Mesenchymal stem cell (in vitro differentiated cells and primary cell): Measurements from ENCODE around the gene AGPAT2.

Source experiments
- DNase-seq: peaks from one replicate; pipeline ENCODE4 v3.0.0-alpha.2; 2013
- H2AFZ ChIP-seq: one replicate; pipeline ENCODE4 v1.6.1; 2013; ENCODE audit warnings: low read depth, mild to moderate bottlenecking, control low read depth, inconsistent platforms, low read length, moderate library complexity
- H2AK5ac ChIP-seq: 2 replicates; pipeline ENCODE4 v1.6.1; 2013; ENCODE audit warnings: low read length, moderate library complexity, mild to moderate bottlenecking, inconsistent platforms; ENCODE audit not compliant: severe bottlenecking
- H2BK120ac ChIP-seq: one replicate; pipeline ENCODE4 v1.6.1; 2013; ENCODE audit warnings: low read depth, mild to moderate bottlenecking, inconsistent platforms, low read length, moderate library complexity
- H2BK12ac ChIP-seq, 2 experiments: one replicate each; pipeline ENCODE4 v1.6.1; 2013; ENCODE audit warnings: inconsistent platforms in 2 of 2, low read length in 2 of 2, mild to moderate bottlenecking in 2 of 2, moderate library complexity in 2 of 2, control low read depth in 1 of 2
- H2BK15ac ChIP-seq: one replicate; pipeline ENCODE4 v1.6.1; 2013; ENCODE audit warnings: mild to moderate bottlenecking, low read depth, inconsistent platforms; ENCODE audit not compliant: poor library complexity, severe bottlenecking
- H2BK5ac ChIP-seq: 2 replicates; pipeline ENCODE4 v1.6.1; 2013; ENCODE audit warnings: low read depth, mild to moderate bottlenecking, low read length, control low read depth, inconsistent platforms; ENCODE audit not compliant: poor library complexity, severe bottlenecking
- H3K14ac ChIP-seq, 2 experiments: one replicate each; pipeline ENCODE4 v1.6.1; 2013; ENCODE audit warnings: inconsistent platforms in 2 of 2, low read length in 2 of 2, control low read depth in 1 of 2, mild to moderate bottlenecking in 1 of 2, moderate library complexity in 1 of 2
- H3K18ac ChIP-seq, 2 experiments: one replicate each; pipeline ENCODE4 v1.6.1; 2013; ENCODE audit warnings: inconsistent platforms in 2 of 2, low read length in 2 of 2, control low read depth in 1 of 2, low read depth in 1 of 2, mild to moderate bottlenecking in 1 of 2
- H3K23ac ChIP-seq, 2 experiments: one replicate each; pipeline ENCODE4 v1.6.1; 2013; ENCODE audit warnings: inconsistent platforms in 2 of 2, low read length in 2 of 2, mild to moderate bottlenecking in 2 of 2, moderate library complexity in 2 of 2, control low read depth in 1 of 2
- H3K27ac ChIP-seq: 2 replicates; pipeline ENCODE4 v1.5.1; 2013; ENCODE audit warnings: mild to moderate bottlenecking, moderate library complexity, low read length, control low read depth, inconsistent platforms; ENCODE audit not compliant: poor library complexity, severe bottlenecking
- H3K27me3 ChIP-seq, 2 experiments: 2 replicates each; pipeline versions ENCODE4 v1.6.1 to v1.7.0; 2013; ENCODE audit warnings: low read length in 2 of 2, mild to moderate bottlenecking in 2 of 2, moderate library complexity in 2 of 2, control low read depth in 1 of 2, inconsistent platforms in 1 of 2; ENCODE audit not compliant: control insufficient read depth in 1 of 2, insufficient read depth in 1 of 2
- H3K36me3 ChIP-seq, 2 experiments: 2 replicates each; pipeline versions ENCODE4 v1.6.1 to v1.7.0; 2013; ENCODE audit warnings: low read length in 2 of 2, control low read depth in 1 of 2, inconsistent platforms in 1 of 2, low read depth in 1 of 2, mild to moderate bottlenecking in 1 of 2; ENCODE audit not compliant: insufficient read depth in 2 of 2, control insufficient read depth in 1 of 2
- H3K4ac ChIP-seq, 2 experiments: one replicate each; pipeline ENCODE4 v1.6.1; 2013; ENCODE audit warnings: inconsistent platforms in 2 of 2, low read length in 2 of 2, mild to moderate bottlenecking in 2 of 2, moderate library complexity in 2 of 2, control low read depth in 1 of 2, low read depth in 1 of 2
- H3K4me1 ChIP-seq: 2 replicates; pipeline ENCODE4 v1.6.1; 2013; ENCODE audit warnings: low read depth, low read length, control low read depth; ENCODE audit not compliant: control insufficient read depth, insufficient read depth
- H3K4me2 ChIP-seq: 2 replicates; pipeline ENCODE4 v1.6.1; 2013; ENCODE audit warnings: low read length, mild to moderate bottlenecking, inconsistent platforms; ENCODE audit not compliant: poor library complexity, severe bottlenecking
- H3K4me3 ChIP-seq, 2 experiments: 2 replicates each; pipeline versions ENCODE4 v1.5.1 to v1.7.0; 2013; ENCODE audit warnings: low read length in 2 of 2, mild to moderate bottlenecking in 2 of 2, control low read depth in 1 of 2, low read depth in 1 of 2; ENCODE audit not compliant: insufficient read depth in 1 of 2
- H3K79me1 ChIP-seq: replicated peaks from 2 replicates; pipeline ENCODE4 v1.6.1; 2013; ENCODE audit warnings: mild to moderate bottlenecking, control low read depth, low read length, inconsistent platforms; ENCODE audit not compliant: poor library complexity, severe bottlenecking
- H3K9ac ChIP-seq: 2 replicates; pipeline ENCODE4 v1.7.0; 2013; ENCODE audit warnings: mild to moderate bottlenecking, low read length, moderate library complexity
- H3K9me3 ChIP-seq: 2 replicates; pipeline ENCODE4 v1.7.0; 2013; ENCODE audit warnings: mild to moderate bottlenecking, low read length; ENCODE audit not compliant: control insufficient read depth
- H4K8ac ChIP-seq: one replicate; pipeline ENCODE4 v1.6.1; 2013; ENCODE audit warnings: inconsistent platforms, mild to moderate bottlenecking, low read length, moderate library complexity
- H4K91ac ChIP-seq: one replicate; pipeline ENCODE4 v1.6.1; 2013; ENCODE audit warnings: mild to moderate bottlenecking, low read length, inconsistent platforms
- WGBS: methylation state at CpG from one replicate; pipeline ENCODE4 v1.1.7; 2013; ENCODE audit warnings: mixed read lengths; 5-methylcytosine and 5-hydroxymethylcytosine counted together

AGPAT2 gene

GRCh38 chr9:136685216-136685615, 2.0 kb downstream of the AGPAT2 start:
- H3K4ac ChIP-seq: peak overlapping the region in 1 of 2 experiments; percentile 36
- DNase-seq: no peak
- 94% methylated on average over 7 of the region's 7 CpGs for WGBS

DNA sequence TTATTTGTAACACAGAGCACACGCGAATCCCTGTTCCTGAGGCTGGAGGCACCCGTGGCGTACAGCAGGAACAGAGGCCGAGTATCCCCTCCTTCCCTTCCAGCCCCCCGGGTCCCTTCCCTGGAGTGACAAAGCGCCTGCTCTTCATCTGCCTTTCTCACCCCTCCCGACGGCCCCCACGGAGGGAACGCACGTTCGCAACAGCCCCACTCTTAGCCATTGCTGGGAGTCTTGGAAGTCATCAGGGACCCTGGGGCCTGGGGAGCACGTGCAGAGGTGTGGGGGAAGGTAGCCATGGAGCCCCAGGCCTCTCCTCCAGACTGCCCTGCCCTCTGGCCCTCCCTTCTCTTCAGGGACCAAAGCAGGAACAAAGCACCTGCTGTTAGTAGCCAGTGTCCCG, 2.5 kb downstream of the AGPAT2 start:
- DNase-seq: no peak
- Histone ChIP-seq H3K79me1 (peaks cover 51% of the 10 kb centered on the region), H3K23ac (peak overlapping the region in 1 of 2 experiments; percentile 6), H3K9me3 (no peaks in the 10 kb centered on the region), H4K91ac (no peak overlapping the region), H2BK120ac (no peak overlapping the region), H2BK15ac (no peak overlapping the region), H3K27ac (no peak overlapping the region), H3K4me1 (peaks cover 38% of the 10 kb centered on the region), H3K27me3 (no peaks in the 10 kb centered on the region), H3K36me3 (peaks cover 0 to 27% of the 10 kb centered on the region in 2 experiments), H3K4ac (no peak overlapping the region), H2AK5ac (no peak overlapping the region), H2BK5ac (no peak overlapping the region), H3K9ac (peak overlapping the region; percentile 11), H3K18ac (no peak overlapping the region), H2BK12ac (peak overlapping the region in 1 of 2 experiments; percentile 14), H4K8ac (no peak overlapping the region), H2AFZ (no peak overlapping the region), H3K14ac (peak overlapping the region in 1 of 2 experiments; percentile 69), H3K4me3 (no peak overlapping the region), H3K4me2 (no peak overlapping the region)
- WGBS: 93% methylated on average over 15 of the region's 15 CpGs

More at GRCh38 chr9:136685216-136685615, 2.0 kb downstream of the AGPAT2 start:
- H2BK15ac ChIP-seq: peak overlapping the region; percentile 6
- peak overlapping the region in 1 of 2 experiments; percentile 86 for H3K4me3 ChIP-seq
- H3K79me1 ChIP-seq: peaks cover 51% of the 10 kb centered on the region
- no peak overlapping the region for H3K18ac ChIP-seq
- H4K8ac ChIP-seq: no peak overlapping the region
- no peak overlapping the region for H3K4me2 ChIP-seq
- no peaks in the 10 kb centered on the region for H3K9me3 ChIP-seq
- no peak overlapping the region for H2BK120ac ChIP-seq
- H3K9ac ChIP-seq: peak overlapping the region; percentile 11
- no peaks in the 10 kb centered on the region for H3K27me3 ChIP-seq
- peak overlapping the region in 1 of 2 experiments; percentile 69 for H3K14ac ChIP-seq
- H2AK5ac ChIP-seq: no peak overlapping the region
- H3K36me3 ChIP-seq: peaks cover 0 to 27% of the 10 kb centered on the region in 2 experiments
- H2BK12ac ChIP-seq: peak overlapping the region in 1 of 2 experiments; percentile 14
- H4K91ac ChIP-seq: no peak overlapping the region
- no peak overlapping the region for H2BK5ac ChIP-seq
- H3K27ac ChIP-seq: no peak overlapping the region
- no peak overlapping the region for H2AFZ ChIP-seq
- H3K4me1 ChIP-seq: peaks cover 38% of the 10 kb centered on the region
- H3K23ac ChIP-seq: peak overlapping the region in 1 of 2 experiments; percentile 6

DNA sequence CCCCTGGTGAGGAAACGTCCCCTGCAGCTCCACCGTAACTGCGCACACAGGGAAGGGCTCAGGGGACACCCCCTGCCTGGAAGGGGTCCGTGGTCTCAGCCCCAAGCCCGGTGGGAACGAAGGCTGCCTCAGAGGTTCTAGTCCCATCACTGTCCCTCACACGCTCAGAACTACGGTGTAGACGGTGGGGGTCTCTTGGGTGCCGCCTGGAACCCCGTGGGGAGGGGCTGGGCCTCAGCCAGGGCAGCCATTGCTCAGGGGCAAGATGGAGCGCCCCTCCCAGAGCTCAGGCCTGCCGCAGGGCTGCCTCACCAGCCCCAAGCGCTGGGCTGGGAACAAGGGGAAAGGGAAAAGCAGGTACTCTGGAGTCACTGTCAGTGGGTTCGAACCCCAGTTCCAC, 2.9 kb downstream of the AGPAT2 start:
- Histone ChIP-seq H2BK15ac (no peak overlapping the region), H3K9me3 (no peaks in the 10 kb centered on the region), H3K4me2 (no peak overlapping the region)

DNA sequence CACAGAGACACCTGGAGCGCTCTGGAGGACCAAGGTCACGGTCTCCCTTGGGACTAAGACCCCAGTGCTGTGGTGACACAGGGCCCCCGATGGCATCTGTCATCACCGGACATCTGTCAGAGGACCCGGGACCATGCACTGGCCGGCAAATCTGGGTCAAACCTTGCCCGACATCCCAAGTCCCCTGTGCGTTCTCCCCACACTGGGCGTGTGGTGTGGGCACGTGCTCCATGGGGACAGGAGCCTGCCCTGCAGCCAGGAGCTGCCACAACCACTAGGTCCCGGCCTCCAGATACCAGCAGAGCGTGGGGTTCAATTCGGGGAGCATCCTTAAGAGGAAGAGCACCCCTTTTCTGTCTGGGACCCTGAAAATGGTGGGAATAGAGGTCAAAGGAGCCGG, 3.5 kb downstream of the AGPAT2 start:
- no peak for DNase-seq
- H3K9me3 ChIP-seq: no peaks in the 10 kb centered on the region

More for the DNA sequence above, 2.9 kb downstream of the AGPAT2 start:
- Histone ChIP-seq H3K14ac (no peak overlapping the region), H4K91ac (no peak overlapping the region), H3K9ac (no peak overlapping the region), H3K27ac (no peak overlapping the region), H2BK120ac (no peak overlapping the region), H2BK5ac (no peak overlapping the region), H2AK5ac (no peak overlapping the region), H3K27me3 (no peaks in the 10 kb centered on the region), H3K4me1 (peaks cover 38% of the 10 kb centered on the region), H3K23ac (no peak overlapping the region), H2BK12ac (no peak overlapping the region), H3K36me3 (peaks cover 0 to 27% of the 10 kb centered on the region in 2 experiments), H4K8ac (no peak overlapping the region), H3K4ac (no peak overlapping the region), H3K18ac (no peak overlapping the region), H2AFZ (no peak overlapping the region), H3K79me1 (peaks cover 51% of the 10 kb centered on the region), H3K4me3 (no peak overlapping the region)
- WGBS: 96% methylated on average over 15 of the region's 15 CpGs
- no peak for DNase-seq

More for the DNA sequence above, 3.5 kb downstream of the AGPAT2 start:
- Histone ChIP-seq H3K27me3 (no peaks in the 10 kb centered on the region), H3K14ac (no peak overlapping the region), H2AK5ac (no peak overlapping the region), H3K79me1 (peaks cover 54% of the 10 kb centered on the region), H2AFZ (no peak overlapping the region), H3K4me3 (no peak overlapping the region), H2BK15ac (no peak overlapping the region), H3K4me1 (peaks cover 38% of the 10 kb centered on the region), H2BK120ac (no peak overlapping the region), H4K8ac (no peak overlapping the region), H3K23ac (no peak overlapping the region), H4K91ac (no peak overlapping the region), H3K27ac (no peak overlapping the region), H2BK5ac (no peak overlapping the region), H3K9ac (no peak overlapping the region), H3K4me2 (no peak overlapping the region), H3K18ac (no peak overlapping the region), H3K36me3 (peaks cover 0 to 27% of the 10 kb centered on the region in 2 experiments), H3K4ac (no peak overlapping the region), H2BK12ac (no peak overlapping the region)
- 94% methylated on average over 14 of the region's 14 CpGs for WGBS
